Measurements from ENCODE around the gene ELMO1.

ELMO1 gene

DNA sequence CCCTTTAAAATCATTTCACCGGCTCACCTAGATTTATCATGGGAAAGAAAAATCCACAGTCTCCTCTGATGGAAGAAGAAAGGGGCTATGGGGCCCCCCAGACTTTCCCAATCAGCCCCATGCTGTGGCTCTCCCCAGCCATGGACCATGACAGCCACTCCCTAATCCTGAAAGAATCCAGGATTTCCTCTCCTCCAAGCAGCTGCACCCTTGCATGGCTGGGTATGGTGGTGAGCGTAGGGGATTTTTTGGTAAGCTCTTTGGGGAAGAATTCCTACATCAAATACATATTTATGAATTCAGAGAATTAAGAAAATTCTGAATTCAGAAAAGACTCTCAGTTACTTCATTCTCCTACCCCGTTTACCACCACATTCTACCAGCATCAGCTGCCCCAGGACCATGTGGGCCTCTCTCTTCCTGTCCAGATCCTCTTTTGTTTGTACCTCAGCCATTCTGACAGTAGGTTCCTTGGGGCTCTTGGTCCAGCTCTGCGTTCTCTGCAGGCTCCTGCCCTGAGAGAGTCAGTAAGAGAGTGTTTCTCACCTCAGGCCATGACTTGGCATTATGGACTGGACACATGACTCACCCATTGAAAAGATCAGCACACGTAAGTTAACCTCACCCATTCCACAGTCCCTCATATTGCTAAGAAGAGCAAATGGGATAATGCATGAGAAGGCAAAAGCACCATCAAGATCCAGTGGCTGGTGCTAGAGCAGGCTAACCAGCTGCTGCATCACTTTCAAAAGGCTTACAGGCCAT is 337.8 kb downstream of the ELMO1 start:
- DNase-seq = no peak

GRCh38 chr7:37109843-37110242 is 338.8 kb downstream of the ELMO1 start:
- no peak for DNase-seq

DNA sequence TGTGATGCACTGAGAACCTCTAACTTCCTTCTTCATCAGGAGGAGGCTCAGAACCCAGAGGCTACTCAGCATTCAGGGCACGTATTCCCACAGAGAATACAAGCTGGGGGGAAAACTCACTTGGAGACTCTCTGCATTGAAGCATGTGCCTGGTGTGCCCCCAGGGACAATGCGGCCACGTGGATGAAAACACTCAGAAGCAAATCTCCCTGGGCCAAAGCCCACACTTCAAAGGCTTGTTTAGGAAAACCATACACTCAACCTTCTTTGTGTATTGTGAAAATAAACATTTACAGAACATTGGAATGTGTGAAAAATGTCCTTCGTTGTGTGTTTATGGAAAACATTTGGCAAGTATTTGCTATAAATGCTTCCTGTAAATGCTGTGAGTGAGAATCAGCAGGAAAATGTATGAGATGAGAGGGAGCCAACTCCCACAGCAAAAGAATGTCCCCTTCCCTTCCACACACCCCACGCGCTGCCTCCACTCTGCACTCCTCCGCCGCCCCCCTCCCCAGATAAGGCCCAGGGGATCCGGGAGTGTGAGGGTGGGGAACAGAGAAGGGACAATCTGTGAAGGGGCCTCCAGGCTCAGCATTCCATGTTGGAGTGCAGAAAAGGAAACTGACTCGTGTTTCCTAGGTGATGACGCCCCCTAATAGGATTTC is 339.5 kb downstream of the ELMO1 start:
- DNase-seq = no peak

DNA sequence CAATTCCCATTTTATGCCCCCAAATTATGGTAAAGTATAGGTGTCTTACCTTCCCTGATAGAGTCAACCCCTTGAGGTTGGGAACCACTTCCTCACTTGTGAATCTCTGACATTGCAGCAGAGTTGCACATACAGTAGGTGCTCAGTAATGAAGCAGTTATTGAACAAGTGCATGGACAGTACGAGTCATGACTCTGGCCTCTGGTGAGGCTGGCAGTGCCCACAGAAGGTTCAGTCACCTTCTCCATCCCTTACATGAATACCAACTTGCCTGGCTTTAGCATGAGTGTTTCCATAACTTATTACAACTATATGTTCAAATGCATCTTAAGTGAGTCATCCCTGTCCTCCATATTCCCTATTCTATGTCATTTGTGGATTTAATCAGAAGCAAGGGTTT is 340.0 kb downstream of the ELMO1 start:
- no peak for DNase-seq

- DNase-seq = no peak
These were observed 341.5 kb downstream of the ELMO1 start for GRCh38 chr7:37107047-37107750.

DNA sequence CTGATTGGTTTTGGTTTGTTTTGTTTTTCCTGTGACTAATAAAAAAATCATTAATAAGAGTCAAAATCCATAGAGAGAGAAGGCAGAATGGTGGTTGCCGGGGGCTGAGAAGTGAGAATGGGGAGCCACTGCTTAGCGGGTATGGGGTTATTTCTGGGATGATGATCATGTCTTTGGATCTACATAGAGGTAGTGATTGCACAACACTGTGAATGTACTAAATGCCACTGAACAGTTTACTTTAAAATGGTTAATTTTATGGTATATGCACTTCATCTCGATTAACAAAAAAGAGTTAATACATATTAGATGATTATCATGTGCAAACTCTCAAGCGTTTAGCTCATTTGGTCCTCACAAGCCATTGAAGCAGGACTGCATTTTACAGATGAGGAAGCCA is 342.9 kb downstream of the ELMO1 start:
- DNase-seq = no peak

DNA sequence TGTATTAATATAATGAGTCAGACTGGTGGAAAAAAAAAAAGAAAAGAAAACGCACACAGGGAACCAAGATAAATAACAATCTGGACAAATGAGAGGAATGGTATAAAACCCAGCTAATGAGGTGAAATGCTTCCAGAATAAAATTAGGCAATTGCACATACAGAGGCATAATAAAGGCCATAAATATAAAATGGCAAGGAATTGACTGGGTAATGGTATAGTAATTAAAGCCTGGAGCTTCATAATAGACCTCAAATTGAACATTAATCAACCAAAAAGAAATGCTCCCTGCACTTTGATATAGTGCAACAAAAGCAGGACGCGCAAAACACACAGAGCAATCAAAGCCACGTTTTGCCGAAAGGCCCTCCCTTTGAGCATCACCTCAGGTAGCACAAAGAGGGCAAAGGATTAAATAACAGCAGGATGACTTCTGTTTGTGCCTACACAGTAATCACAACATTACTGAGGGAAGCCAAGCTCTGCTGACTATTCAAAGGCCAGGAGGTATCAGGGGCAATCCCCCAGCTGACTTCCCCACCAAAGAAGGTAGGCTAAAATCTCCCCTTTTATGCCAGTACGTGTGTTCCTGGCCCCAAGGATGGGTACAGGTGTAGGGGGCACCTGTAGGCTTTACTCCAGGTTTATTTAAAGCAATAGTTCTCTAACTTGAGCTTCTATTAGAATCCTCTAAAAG is 343.7 kb downstream of the ELMO1 start:
- no peak for DNase-seq

DNA sequence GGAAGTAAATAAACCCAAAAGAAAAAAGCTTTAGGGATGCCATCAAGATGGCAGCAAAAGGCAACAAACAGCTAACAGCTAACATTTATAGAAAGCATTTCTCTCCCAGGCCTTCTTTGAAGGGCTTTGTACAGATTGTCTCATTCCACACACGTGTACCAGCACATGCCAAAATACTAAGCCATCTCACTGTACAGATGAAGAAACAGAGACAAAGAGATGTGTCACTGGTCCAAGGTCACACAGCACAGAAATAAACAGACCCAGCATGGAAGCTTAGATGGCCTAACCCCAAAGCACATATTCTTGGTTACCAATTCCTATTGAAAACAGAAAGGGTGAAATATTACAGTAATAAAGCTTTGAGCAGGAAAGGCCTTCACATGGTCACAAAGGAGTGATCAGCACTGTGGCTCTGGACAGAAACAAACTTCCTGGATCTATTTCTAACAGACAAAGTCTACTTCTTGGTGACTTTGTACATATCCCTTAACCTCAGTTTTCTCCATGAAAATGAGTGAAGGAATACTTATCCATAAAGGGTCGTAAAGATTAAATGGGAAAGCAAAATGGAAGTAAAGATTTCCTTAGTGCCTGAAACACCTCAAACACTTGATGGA is 346.0 kb downstream of the ELMO1 start:
- no peak for DNase-seq

DNA sequence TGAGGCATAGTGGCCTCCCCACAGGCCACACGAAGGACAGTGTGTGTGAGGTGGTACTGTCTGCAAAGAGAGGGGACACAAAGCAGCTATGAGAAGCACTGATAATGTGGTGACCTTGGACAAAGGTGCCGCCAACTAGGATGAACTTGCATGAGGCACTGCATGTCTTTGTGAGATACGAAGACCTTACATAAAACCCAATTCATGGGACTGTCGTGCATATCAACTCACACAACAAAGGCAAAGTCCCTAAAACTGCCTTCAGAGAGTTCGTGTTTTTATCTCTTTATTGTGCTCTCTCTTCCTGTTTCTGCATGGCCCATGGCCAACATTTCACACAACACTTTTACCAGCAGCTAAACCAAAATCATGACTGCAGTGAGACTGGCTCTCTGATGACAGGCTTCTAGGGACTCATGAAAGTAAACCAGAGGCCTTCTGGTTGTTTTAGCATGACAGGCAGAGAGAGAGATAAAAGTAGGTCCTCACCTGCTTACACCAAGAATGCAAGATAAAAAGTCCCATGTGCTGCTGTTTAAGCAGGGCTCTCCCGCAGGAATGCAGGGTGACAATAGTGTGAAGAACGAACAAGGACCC is 347.8 kb downstream of the ELMO1 start:
- DNase-seq = no peak

GRCh38 chr7:37098762-37099161 is 349.9 kb downstream of the ELMO1 start:
- DNase-seq = no peak

DNA sequence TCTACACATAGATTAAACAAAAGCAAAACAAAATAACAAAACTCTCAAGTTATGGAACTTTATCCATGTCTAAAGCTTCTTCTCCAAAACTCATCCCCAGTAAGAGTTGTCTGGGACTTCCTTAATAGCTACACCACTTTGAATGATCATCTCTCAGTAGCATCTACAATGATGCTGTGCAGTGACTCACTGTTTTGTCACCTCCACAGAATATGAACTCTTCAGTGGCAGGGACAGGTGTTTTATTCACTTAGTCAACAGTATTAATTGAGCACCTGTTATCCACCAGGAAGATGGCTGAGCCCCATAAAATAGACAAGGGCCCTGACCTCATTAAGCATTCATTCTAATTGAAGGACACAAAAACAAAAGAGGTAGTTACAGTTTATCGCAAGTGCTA is 350.7 kb downstream of the ELMO1 start:
- DNase-seq = no peak

- no peak for DNase-seq
These were observed 351.4 kb downstream of the ELMO1 start for GRCh38 chr7:37097276-37097675.

DNA sequence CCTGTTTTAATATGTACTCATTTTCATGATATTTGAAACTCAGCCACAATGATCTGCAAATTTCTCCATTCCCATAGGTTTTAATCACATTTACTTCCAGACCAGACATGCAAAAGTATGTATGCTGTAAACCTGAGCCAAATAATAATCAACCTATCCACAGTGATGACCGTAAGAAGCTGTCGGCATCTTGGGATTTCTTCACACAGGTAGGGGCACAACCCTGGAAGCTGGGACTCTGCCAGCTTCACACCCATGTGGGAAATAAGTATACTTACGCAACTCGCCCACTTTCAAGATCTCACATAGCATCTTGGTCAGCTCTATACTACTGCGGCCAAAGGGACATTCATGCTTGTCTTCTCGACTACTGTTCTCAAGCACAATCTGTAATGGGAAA is 352.3 kb downstream of the ELMO1 start:
- DNase-seq = no peak

DNA sequence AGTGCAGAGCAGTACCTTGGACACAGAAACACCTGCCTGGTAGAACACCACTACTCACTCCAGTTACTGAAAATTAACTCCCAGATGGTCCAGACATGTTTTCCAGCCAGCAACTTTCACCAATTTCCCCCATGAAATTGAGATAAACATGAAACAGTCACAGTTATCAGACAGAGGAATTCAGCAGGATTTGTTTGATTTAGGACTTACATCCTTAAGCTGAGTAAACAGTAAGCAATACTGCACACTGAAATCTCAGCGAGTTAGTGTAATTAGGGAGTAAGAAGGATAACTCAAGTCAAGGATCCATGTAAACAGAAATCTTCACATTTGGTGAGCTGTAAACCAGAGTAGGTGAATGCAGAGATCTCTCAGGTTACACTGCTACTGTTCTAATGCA is 353.5 kb downstream of the ELMO1 start:
- no peak for DNase-seq

GRCh38 chr7:37093257-37093656 is 355.4 kb downstream of the ELMO1 start:
- DNase-seq = no peak

GRCh38 chr7:37092548-37092947 is 356.1 kb downstream of the ELMO1 start:
- DNase-seq = no peak

GRCh38 chr7:37089972-37090371 is 358.7 kb downstream of the ELMO1 start:
- no peak for DNase-seq

DNA sequence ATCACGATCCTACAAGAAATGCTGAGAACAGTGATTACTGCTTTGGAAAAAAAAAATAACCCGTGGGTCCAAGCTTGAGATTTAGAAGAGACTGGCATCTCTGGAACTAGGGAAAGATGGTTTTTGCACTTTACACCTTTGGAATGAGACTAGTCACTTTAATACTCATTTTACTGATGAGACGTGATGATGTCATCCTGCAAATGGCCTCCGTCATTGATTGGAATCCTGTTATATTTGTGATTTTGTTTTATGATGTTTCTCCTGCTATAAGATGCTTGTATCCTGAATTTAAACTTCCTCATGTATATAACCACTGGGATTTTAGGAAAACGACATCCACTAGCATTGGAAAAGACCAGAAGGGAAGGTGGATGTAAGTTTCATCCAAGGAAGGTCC is 363.1 kb downstream of the ELMO1 start:
- no peak for DNase-seq

DNA sequence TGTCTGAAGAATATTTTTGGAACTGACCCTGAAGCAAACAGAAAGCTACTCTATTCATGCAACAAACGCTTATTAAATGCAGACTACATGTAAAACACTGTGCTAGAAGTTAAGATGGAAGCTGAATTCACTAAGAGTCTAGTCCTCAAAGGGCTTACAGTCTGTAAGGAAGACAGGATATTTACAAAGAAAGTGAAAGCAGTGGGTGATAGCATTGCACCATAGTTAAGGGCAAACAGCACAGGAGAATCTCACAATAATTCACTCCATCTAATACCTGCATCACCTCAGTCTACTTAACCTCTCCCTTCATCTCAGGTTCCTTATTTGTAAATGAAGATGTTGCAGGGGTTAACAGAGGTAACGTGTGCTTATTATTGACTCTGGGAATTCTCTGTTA is 364.4 kb downstream of the ELMO1 start:
- no peak for DNase-seq

DNA sequence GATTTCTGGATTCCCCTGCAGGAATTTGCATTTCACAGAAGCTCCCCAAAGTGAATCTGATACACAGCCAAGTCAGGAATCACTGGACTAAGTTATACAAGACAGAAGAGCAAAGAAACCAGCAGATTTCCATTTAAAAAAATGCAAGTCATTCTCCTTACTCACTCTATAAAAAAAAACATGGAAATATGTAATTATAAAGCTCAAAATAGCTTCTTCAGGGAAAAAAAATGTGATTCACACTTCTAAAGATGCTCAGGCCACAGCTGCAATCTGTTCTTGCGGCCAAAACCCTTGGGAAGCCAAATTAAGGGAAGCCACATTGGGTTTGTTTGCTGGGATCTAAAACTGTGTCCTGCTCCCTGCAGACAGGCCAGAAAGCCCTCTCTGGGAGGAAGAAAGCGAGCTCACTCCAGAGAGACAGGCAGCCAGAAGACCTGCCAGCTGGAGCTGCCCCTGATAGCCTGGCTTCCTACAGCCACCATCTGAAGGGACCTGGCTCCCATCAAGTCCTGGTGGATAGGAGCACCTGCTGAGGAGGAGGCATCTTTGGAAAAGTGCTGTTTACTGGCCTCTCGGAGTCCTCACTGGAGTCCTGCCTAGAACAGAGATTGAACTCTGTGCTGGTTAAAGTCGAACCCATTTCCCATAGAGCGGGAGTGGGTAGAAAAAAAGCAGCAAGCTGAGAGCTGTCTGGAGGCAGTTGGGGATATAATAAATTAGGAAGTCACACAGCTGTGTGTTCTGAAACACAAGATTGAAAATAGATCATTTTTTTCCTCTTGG is 365.2 kb downstream of the ELMO1 start:
- no peak for DNase-seq

DNA sequence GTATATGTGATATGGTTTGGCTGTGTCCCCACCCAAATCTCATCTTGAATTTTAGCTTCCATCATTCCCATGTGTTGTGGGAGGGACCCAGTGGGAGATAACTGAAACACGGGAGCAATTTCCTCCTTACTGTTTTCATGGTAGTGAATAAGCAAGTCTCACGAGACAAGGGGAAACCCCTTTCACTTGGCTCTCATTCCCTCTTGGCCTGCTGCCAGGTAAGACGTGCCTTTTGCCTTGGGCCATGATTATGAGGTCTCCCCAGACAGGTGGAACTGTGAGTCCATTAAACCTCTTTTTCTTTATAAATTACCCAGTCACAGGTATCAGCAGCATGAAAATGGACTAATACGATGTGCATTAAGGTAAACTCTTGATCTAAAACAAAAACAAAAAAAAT is 367.2 kb downstream of the ELMO1 start:
- peak in 1 of 4 experiments; percentile 0 for DNase-seq

DNA sequence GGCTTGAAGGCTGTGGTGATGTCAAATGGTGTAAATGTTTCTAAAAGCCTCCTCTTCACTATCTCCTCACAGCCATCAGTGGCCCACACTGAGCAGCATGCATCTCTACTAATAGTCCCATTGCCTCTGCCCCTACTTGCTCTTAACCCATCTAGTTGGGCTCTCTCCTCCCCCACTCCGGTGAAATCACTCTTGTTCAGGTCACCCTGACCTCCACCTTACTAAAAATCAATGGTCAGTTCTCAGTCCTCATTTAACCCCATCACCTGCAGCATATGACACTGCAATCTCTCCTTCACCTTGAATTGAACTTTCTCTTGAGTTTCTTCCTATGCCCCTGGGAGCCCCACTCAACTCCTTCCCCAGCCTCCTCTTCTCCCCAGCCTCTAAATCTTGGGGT is 369.2 kb downstream of the ELMO1 start:
- no peak for DNase-seq
